ENCODE data around the gene ABLIM3. TPM values are rescaled to one million over a fixed set of nuclear protein-coding genes. Genes with fewer than 3 reads are reported as not detected.

The ABLIM3 gene
- total and polyA plus RNA-seq, 2 experiments from 2014 or later, result 0.19 to 2.2 TPM

DNA sequence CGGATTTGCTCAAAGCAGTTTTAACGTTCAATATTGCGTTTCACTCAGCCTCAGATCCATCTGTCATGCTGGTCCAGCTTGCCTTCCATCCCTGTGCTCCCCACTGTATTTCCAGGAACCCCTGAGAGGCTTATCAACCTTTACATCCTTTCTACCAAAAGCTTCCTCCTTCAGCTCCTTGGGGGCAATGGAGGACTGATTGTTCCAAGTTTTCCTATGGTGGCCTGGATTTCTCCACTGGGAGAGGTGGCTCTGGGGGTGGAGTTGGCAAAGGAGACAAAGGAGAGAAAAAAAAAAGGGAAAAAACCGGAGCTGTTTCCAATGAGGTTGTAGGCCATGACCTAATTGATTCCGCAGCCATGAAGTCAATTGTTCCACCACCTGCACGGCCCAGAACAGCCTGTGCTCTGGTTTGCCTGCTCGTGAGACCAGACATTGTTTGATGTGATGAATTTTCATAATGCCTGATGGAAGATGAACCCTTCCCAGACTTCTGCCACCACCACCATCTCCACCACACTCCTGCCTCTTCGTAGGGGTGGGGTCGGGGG lies 54.1 kb downstream of the ABLIM3 start:
- ATAC-seq (no peak), DNase-seq (ENCODE audit: low spot score) (no peak)
- Mint-ChIP-seq H3K36me3 (ENCODE audit: low read depth) (no peaks in the 10 kb centered on the region), H3K9me3 (no peaks in the 10 kb centered on the region; the same call in 2 of the 3 replicates), H3K4me3 (no peak overlapping the region), H3K27ac (no peak overlapping the region), H3K27me3 (ENCODE audit: insufficient read depth, low read depth, poor library complexity) (no peaks in the 10 kb centered on the region), H3K4me1 (no peaks in the 10 kb centered on the region)
- Histone ChIP-seq H3K4me3 (no peak overlapping the region), H3F3A (replicated peaks; ENCODE audit: low read depth) (no peaks in the 10 kb centered on the region), H2AFZ (no peak overlapping the region), H3K27ac (ENCODE audit: low read depth) (no peak overlapping the region), H3K27me3 (ENCODE audit: insufficient read depth) (no peaks in the 10 kb centered on the region), H3K9me2 (ENCODE audit: insufficient read depth) (no peaks in the 10 kb centered on the region), H3K79me2 (replicated peaks; ENCODE audit: insufficient read depth) (no peaks in the 10 kb centered on the region), H3K4me1 (ENCODE audit: insufficient read depth) (no peaks in the 10 kb centered on the region), H3K36me3 (ENCODE audit: insufficient read depth) (no peaks in the 10 kb centered on the region), H4K20me1 (replicated peaks; ENCODE audit: insufficient read depth) (no peaks in the 10 kb centered on the region), H3K4me2 (no peak overlapping the region)
- TF ChIP-seq JUNB (IDR thresholded peaks at IDR 0.05; ENCODE audit: unreplicated experiment), result no peak
- no peak for TF ChIP-seq CREB1 (CRISPR knock-in tag; IDR thresholded peaks at IDR 0.05; ENCODE audit: low read depth)
- no peak for TF ChIP-seq ZNF114 (CRISPR knock-in tag; IDR thresholded peaks at IDR 0.05)
- no peak for TF ChIP-seq EZH2 (IDR thresholded peaks at IDR 0.05; ENCODE audit: low read depth, unreplicated experiment)
- no peak for TF ChIP-seq ZNF462 (CRISPR knock-in tag; IDR thresholded peaks at IDR 0.05)
- no peak for TF ChIP-seq POLR2AphosphoS5 (IDR thresholded peaks at IDR 0.05; ENCODE audit: low read depth)
- no peak for TF ChIP-seq ZNF331 (CRISPR knock-in tag; IDR thresholded peaks at IDR 0.05; ENCODE audit: low read depth)
- no peak for TF ChIP-seq EZH2phosphoT487 (IDR thresholded peaks at IDR 0.05; ENCODE audit: unreplicated experiment)
- no peak for TF ChIP-seq CTCF (conservative IDR thresholded peaks at IDR 0.05; ENCODE audit: low read depth in 2 of 2)
- no peak for TF ChIP-seq NANOG (IDR thresholded peaks at IDR 0.05; ENCODE audit: borderline replicate concordance)
- TF ChIP-seq, protein P1, sequence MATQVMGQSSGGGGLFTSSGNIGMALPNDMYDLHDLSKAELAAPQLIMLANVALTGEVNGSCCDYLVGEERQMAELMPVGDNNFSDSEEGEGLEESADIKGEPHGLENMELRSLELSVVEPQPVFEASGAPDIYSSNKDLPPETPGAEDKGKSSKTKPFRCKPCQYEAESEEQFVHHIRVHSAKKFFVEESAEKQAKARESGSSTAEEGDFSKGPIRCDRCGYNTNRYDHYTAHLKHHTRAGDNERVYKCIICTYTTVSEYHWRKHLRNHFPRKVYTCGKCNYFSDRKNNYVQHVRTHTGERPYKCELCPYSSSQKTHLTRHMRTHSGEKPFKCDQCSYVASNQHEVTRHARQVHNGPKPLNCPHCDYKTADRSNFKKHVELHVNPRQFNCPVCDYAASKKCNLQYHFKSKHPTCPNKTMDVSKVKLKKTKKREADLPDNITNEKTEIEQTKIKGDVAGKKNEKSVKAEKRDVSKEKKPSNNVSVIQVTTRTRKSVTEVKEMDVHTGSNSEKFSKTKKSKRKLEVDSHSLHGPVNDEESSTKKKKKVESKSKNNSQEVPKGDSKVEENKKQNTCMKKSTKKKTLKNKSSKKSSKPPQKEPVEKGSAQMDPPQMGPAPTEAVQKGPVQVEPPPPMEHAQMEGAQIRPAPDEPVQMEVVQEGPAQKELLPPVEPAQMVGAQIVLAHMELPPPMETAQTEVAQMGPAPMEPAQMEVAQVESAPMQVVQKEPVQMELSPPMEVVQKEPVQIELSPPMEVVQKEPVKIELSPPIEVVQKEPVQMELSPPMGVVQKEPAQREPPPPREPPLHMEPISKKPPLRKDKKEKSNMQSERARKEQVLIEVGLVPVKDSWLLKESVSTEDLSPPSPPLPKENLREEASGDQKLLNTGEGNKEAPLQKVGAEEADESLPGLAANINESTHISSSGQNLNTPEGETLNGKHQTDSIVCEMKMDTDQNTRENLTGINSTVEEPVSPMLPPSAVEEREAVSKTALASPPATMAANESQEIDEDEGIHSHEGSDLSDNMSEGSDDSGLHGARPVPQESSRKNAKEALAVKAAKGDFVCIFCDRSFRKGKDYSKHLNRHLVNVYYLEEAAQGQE (IDR thresholded peaks at IDR 0.05; ENCODE audit: unreplicated experiment), result no peak
- no peak for TF ChIP-seq STAT1 (IDR thresholded peaks at IDR 0.05; ENCODE audit: unreplicated experiment)
- TF ChIP-seq ETS1 (IDR thresholded peaks at IDR 0.05), result no peak

Measured in GM23338 (cell line).